ENCODE results near the gene FABP3.

Gene FABP3

DNA sequence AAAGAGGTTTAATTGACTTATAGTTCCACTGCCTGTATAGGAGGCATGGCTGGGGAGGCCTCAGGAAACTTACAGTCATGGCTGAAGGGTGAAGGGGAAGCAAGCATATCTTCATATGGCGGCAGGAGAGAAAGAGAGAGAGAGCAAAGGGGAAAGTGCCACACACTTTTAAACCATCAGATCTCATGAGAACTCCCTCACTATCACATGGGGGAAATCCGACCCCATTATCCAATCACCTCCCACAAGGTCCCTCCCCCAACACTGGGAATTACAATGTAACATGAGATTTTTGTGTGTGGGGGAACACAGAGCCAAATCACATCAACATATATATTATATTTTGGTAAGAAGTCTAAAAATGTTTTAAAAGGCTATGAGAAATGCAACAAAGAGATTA is 27.2 kb downstream of the FABP3 start:
- H3K4me3 ChIP-seq, result no peak overlapping the region
- no peak overlapping the region for H3K27ac ChIP-seq
- DNase-seq (ENCODE audit: low spot score), result no peak
- TF ChIP-seq, protein P1, sequence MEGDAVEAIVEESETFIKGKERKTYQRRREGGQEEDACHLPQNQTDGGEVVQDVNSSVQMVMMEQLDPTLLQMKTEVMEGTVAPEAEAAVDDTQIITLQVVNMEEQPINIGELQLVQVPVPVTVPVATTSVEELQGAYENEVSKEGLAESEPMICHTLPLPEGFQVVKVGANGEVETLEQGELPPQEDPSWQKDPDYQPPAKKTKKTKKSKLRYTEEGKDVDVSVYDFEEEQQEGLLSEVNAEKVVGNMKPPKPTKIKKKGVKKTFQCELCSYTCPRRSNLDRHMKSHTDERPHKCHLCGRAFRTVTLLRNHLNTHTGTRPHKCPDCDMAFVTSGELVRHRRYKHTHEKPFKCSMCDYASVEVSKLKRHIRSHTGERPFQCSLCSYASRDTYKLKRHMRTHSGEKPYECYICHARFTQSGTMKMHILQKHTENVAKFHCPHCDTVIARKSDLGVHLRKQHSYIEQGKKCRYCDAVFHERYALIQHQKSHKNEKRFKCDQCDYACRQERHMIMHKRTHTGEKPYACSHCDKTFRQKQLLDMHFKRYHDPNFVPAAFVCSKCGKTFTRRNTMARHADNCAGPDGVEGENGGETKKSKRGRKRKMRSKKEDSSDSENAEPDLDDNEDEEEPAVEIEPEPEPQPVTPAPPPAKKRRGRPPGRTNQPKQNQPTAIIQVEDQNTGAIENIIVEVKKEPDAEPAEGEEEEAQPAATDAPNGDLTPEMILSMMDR (IDR thresholded peaks at IDR 0.05), result no peak

DNA sequence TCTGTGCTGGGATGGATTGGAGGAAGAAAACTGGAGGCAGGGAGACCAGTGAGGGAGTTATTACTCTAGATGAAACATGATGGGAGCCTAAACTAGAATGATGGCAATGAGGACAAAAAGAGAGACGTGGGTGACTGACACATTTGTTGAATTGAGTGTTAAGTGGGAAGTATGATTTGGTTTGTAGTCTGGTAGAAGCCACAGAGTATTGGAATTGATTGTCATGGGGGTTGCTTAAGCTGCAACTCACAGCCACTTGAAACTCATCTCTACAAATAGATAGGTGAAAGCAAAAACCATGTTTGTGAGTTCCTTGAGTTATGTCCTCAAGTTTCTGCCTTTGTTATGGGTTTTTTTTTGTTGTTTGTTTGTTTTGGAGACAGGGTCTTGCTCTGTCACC is 28.4 kb downstream of the FABP3 start:
- no peak for DNase-seq (ENCODE audit: low spot score)

DNA sequence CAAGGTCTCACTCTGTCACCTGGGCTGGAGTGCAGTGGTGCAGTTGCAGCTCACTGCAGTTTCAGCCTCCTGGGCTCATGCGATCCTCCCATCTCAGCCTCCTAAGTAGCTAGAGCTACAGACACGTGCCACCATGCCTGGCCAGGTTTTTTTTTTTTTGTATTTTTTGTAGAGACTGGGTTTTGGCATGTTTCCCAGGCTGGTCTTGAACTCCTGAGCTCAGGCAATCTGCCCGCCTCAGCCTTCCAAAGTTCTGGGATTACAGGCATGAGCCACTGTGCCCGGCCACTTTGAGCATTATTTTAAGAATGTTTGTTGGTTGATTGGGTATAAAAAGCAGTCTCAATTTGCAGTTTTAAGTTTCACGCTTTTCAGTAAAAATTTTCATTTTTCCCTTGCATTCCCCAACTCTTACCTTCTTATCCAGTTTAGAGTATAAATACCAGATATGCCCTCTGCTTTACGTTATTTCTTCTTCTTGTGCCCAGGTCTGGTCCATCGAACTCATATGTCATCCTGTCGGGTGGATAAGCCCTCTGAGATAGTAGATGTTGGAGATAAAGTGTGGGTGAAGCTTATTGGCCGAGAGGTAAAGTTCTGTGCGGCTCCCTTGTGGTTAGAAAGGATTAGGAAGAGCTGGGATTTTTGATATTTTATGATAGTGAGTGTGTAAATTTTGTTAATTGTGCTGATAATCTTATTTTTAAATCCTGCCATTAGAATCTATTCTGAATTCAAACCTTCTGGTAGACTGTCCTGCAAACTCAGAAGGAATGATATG is 36.0 kb downstream of the FABP3 start:
- H3K27ac ChIP-seq, result no peak overlapping the region
- no peak for DNase-seq (ENCODE audit: low spot score)

More for the DNA sequence above, 28.4 kb downstream of the FABP3 start:
- Histone ChIP-seq H3K27ac (no peak overlapping the region), H3K4me3 (no peak overlapping the region)
- TF ChIP-seq, protein P1 (IDR thresholded peaks at IDR 0.05), result no peak

DNA sequence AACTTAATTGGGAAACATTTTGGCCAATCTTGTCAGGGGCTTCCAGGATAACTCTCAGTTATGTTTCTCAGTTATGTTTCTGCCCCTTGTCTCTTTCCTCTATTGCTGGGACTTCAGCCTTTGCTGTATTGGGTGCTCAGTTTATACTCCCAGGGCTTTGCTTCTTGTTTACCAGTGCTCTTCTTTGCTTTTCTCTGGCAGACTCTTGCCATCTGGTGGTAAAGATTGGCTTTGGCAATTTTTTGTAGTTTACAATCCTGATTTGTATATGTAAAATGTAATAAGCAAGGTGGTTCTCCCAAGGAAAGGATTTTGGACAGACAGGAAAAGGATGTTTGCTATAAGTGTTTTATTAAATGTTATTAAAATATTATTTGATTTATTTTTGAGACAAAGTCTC is 37.9 kb downstream of the FABP3 start:
- Histone ChIP-seq H3K4me3 (no peak overlapping the region), H3K27ac (no peak overlapping the region)
- TF ChIP-seq, protein P1 (IDR thresholded peaks at IDR 0.05), result no peak
- no peak for DNase-seq (ENCODE audit: low spot score)

More for the DNA sequence above, 36.0 kb downstream of the FABP3 start:
- TF ChIP-seq, protein P1 (IDR thresholded peaks at IDR 0.05), result no peak
- no peak overlapping the region for H3K4me3 ChIP-seq

DNA sequence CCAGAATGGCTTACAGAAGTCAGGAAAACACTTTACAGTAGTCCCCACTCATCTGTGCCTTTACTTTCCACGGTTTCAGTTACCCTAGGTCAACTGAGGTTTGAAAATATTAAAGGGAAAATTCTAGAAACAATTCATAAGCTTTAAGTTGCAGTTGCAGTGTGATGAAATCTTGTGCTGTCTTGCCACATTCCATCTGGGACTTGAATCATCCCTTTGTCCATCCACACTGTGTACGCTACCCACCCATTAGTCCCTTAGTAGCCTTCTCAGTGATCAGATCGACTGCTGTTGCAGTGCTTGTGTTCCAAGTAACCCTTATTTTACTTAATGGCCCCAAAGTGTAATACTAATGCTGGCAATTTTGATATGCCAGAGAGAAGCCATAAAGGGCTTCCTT is 45.5 kb downstream of the FABP3 start:
- TF ChIP-seq, protein P1 (IDR thresholded peaks at IDR 0.05), result no peak
- no peak overlapping the region for H3K27ac ChIP-seq

DNA sequence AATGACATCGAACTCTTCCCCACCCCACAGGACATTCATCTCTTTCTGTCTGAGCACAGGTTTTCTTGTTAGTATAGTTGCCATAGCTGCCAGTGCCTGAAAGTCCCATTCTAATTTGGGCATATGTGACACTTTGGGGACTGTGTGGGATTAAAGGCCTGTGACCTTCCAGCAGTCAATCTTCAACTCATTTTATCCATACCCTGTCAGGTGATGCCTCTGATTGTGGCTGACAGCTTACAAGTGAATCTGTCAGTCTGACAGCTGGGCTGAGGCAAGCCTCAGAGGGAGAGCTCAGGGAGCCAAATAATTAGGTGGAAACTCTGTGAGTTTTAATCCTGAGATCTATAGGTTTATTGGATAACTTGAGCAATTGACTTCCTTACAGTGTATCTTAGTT is 46.4 kb downstream of the FABP3 start:
- Histone ChIP-seq H3K27ac (no peak overlapping the region), H3K4me3 (no peak overlapping the region)
- DNase-seq (ENCODE audit: low spot score), result no peak
- TF ChIP-seq, protein P1 (IDR thresholded peaks at IDR 0.05), result no peak

More for the DNA sequence above, 45.5 kb downstream of the FABP3 start:
- no peak overlapping the region for H3K4me3 ChIP-seq
- no peak for DNase-seq (ENCODE audit: low spot score)

DNA sequence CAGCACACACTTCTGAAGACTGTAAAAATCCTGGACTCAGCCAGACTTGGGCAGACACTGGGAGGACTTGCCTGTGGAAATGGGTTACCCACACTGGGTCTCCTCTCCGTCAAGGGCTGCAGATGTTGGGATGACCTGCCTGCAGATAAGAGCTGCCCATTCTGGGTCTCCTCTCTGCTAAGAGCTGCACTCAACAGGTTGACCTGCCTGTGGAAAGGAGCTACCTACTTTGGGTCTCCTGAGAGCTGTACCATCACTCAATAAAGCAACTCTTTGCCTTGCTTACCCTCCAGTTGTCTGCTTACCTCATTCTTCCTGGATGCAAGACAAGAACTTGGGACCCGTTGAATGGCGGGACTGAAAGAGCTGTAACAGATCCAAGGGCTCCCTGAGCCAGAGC is 47.9 kb downstream of the FABP3 start:
- H3K27ac ChIP-seq, result no peak overlapping the region
- no peak for DNase-seq (ENCODE audit: low spot score)
- H3K4me3 ChIP-seq, result no peak overlapping the region
- TF ChIP-seq, protein P1 (IDR thresholded peaks at IDR 0.05), result no peak

Data from coronary artery (tissue), 2 donors.